GM12891 (cell line): ENCODE results near the gene TRAFD1.

ENCODE experiments used
- PAX5 ChIP-seq: IDR thresholded peaks from 2 replicates; pipeline ENCODE4 v1.6.1; 2011; ENCODE audit warnings: low read length, moderate library complexity, mild to moderate bottlenecking; ENCODE audit not compliant: insufficient read depth, severe bottlenecking
- POLR2A ChIP-seq: IDR thresholded peaks from 2 replicates; pipeline ENCODE4 v1.6.1; 2011; ENCODE audit warnings: low read depth, low read length, control low read depth
- POLR2AphosphoS5 ChIP-seq: IDR thresholded peaks from 2 replicates; pipeline ENCODE4 v1.6.1; 2011; ENCODE audit warnings: low read depth, low read length, control low read depth
- POU2F2 ChIP-seq: IDR thresholded peaks from 2 replicates; pipeline ENCODE4 v1.6.1; 2011; ENCODE audit warnings: low read depth, mild to moderate bottlenecking, control low read depth, low read length, moderate library complexity
- SPI1 ChIP-seq: IDR thresholded peaks from 2 replicates; pipeline ENCODE4 v1.6.1; 2011; ENCODE audit warnings: low read depth, low read length, control low read depth
- TAF1 ChIP-seq: IDR thresholded peaks from 2 replicates; pipeline ENCODE4 v1.6.1; 2011; ENCODE audit warnings: low read depth, low read length, control low read depth

DNA sequence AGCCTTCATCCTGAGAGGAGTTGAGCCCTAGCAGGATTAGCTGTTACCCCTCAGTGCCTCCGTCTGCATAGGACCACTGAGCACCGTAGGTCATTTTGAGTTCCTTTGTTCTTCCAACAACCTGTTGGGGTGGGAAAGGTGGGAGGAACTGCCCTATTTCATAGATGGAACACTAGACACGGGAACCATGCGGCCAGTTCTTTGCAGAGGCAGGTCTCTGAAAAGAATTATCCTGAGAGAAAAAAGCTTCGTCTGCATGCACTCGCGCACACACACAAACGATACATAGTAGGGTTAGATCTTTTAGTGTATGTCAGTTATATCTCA lies 28.5 kb downstream of the TRAFD1 start:
- TF ChIP-seq SPI1 (no peak), POLR2AphosphoS5 (no peak), POU2F2 (no peak), POLR2A (no peak), TAF1 (no peak), PAX5 (no peak)
